HG02973 (cell line): ENCODE measurements around the gene ASPG.

ENCODE experiments used
- ATAC-seq: cut with Tn5 transposase; IDR thresholded peaks from one replicate; pipeline ENCODE4 v1.9.1; 2021; ENCODE audit warnings: moderate library complexity; ENCODE audit not compliant: unreplicated experiment

Gene ASPG

DNA sequence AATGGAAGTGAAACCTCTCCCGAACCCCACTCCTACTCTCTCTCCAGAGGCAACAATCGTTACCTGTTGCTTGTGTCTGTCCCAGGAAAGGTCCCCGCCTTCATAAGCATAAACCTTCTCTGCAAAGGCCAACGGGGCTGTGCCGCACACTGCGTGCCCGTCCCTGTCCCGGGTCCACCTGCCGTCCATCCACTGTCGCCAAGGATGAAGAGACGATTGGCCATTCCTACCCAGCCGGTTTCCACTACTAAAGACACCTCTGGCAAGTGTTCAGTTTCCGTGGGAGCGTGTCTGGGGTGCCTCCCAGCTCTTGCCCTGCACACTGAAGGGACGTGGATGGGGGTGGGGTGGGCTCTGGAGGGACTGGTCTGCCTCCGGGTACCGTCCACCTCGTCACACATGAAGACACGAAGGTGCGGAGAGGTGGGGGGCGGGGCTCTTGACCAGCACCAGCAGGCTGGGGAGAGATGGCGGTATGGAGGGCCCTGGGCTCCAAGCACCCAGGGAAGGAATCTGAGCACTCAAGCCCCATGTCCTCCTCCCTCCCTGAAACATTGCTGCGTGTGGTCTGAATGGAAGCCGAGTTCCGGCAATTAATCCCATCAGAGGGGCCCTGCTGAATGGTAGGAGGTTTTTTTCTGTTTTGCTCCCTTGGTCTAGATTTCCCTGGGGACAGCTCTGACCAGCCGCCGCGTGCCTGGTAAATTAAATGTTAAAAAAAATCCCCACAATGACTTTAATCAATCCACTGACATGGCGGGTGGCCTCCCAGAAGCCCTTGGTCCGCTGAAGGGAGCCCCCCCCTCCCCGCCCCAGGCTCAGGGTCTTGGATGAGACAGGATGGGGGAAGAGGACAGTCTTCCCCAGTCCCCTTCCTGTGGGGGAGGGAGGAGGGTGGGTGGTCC lies 48.8 kb downstream of the ASPG start:
- ATAC-seq, result no peak

DNA sequence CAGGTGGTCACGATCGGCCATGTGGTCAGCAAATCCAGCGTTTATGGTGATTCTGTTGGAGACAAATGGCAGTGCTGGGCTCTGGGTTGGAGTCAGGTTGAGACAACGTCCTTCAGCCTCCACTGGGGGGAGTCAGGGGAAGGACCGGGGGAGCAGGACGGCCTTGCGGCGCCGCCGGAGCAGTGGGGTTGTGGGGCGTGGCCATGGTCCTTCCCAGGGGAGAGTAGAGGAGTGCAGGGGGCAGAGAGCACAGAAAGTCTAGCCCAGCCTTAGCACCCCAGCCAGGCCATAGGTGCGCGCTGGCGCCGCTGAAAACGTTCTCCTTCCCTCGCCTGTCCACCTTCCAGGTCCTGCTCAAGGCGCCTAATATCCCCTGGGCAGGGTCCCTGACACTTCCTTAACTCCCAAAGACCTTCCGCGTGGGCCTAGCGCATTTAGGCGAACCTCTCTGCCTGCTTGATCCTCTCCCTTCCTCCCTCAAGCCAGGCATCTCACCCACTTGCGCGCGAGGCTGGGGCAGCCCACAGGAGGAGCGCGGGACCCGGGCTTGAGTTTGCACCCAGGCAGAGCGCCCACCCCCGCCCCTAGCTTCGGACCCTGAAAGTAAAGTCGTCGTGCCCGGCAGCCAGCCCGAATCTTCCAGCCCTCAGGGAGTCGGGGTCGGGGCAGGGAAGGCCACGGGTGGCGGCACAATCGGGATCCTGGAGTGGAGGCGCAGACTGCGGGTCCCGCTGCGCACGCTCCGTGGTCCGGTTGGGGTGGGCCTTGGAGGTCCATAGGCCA lies 49.8 kb downstream of the ASPG start:
- ATAC-seq, result no peak

- no peak for ATAC-seq
These were observed 50.5 kb downstream of the ASPG start for GRCh38 chr14:104135904-104136471.

- no peak for ATAC-seq
These were observed 51.2 kb downstream of the ASPG start for GRCh38 chr14:104136472-104137296.

- ATAC-seq, result no peak
These were observed 52.0 kb downstream of the ASPG start for GRCh38 chr14:104137297-104138097.

GRCh38 chr14:104138098-104138717 lies 52.7 kb downstream of the ASPG start, which contains the start of gene KIF26A:
Gene KIF26A, plus strand, starts transcription at chr14:104138587. Its CDS starts 136 bp downstream, at chr14:104138723.
- ATAC-seq, result no peak

GRCh38 chr14:104138718-104139459 lies 53.4 kb downstream of the ASPG start:
- no peak for ATAC-seq

DNA sequence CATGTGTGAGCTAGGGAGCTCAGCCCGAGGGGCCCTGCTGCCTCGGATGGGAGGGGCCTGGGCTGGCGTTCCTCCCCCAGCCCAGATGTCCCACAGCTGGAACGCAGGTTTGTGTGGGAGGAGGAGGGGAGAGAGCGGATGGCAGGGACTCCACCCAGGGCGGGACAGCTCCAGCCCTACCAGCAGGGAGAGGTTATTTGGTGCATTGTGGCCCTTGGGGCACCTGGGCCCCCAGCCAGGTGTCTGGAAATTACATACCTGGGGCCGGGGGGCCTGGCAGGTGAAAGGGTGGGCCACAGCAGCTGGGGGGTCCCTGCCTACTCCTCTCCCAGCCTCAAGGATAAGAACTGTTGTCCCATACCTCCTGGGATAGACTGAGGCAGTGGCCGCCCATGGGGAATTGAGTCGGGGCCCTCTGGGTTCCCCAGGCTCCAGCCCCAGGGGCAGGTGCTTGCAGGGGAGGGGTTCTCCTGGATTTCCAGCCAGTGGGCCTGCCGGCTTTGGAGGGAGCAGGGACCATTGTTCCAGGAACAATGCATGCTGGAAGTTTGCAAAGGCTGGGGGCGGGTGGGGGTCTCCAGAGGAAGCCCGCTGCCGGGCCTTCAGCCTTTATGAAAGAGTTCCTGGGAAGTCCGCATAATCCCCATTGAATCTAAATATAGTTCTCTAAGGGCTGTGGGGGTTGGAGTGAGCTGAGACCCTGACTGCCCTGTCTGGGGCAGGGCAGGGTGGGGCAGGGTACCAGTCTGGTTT lies 54.1 kb downstream of the ASPG start:
- no peak for ATAC-seq

- no peak for ATAC-seq
These were observed 54.6 kb downstream of the ASPG start for GRCh38 chr14:104140213-104140462.

- no peak for ATAC-seq
These were observed 55.2 kb downstream of the ASPG start for GRCh38 chr14:104140463-104141331.

DNA sequence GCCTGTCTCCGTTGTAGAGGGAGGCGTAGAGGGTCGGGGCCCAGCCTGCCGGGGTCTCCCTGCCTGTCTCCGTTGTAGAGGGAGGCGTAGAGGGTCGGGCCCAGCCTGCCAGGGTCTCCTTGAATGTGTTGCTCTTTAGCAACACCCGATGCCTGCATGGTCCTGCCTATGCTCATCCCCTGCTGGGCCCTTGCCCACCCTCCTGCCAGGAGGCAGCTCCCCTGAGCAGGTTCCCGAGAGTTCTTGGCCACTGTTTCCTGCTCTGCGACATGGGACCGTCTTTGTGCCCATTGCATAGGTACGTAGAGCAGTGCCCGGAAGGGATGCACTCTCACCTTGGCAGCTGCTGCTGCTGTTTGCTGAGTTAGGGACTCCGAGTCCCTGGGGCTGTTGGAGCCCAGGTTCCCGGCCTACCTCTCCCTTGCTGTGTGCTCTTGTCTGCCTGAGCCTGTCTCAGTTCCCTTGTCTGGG lies 56.2 kb downstream of the ASPG start:
- no peak for ATAC-seq

GRCh38 chr14:104142136-104142945 lies 56.8 kb downstream of the ASPG start:
- no peak for ATAC-seq

DNA sequence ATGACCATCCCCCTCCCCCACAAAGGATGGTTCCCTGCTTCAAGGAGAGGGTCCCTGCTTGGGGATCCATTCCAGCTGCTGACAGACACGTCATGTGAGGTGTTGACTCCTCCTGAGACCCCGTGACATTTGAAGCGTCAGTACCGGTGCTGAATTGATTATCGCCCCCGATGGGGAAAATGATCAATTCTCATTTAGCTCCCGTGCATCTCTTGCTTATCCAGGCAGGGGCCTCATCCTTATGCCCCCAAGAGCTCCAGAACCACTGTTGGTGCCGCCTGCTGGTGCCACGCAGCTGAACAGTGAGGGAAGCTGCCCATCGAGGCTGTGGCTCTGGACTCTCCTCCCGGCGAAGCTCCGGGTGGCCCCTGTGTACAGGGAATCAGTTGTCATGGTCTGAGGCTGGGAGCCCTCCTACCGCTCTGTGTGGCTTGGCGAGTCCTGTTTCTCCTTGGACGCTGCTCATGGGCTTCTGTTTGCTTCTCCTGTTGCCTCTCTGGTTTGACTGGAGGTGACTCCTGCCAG lies 57.5 kb downstream of the ASPG start:
- ATAC-seq, result no peak

GRCh38 chr14:104143521-104144452 lies 58.3 kb downstream of the ASPG start:
- no peak for ATAC-seq

- ATAC-seq, result no peak
These were observed 58.9 kb downstream of the ASPG start for GRCh38 chr14:104144453-104144790.
